Caki2 (cell line): ENCODE data around the gene TECPR2. TPM values are rescaled to one million over a fixed set of nuclear protein-coding genes. Genes with fewer than 3 reads are reported as not detected.
"Not testable (repeated sequence)": the region's sequence is repeated elsewhere in the genome, so short reads cannot be mapped to it uniquely, and the experiment has no call there.

Experiments
- DNase-seq: peaks from one replicate; pipeline ENCODE4 v3.0.0-alpha.2; 2015; ENCODE audit warnings: low read depth
- in situ Hi-C: cut with HindIII; loops from 2 replicates; pipeline ENCODE4 v1.10.0; 2016; ENCODE audit warnings: low sequenced_read_pairs, low pct_unique_long_range_greater_than_20kb, mixed read lengths
- total RNA-seq: library from RNA; depleted of rRNA; stranded (reverse); fragments of >200 nt; shearing (Covaris generic); gene quantifications from 2 replicates; pipeline ENCODE4 v1.2.3, GENCODE V29; 2014; ENCODE audit warnings: low replicate concordance

TECPR2 gene
- total RNA-seq, 1 experiment from 2014 or later, result 2.0 TPM

GRCh38 chr14:102326583-102326982 is 36.2 kb upstream of the TECPR2 start:
- DNase-seq, result no peak
- in situ Hi-C loops, result no loop called here

GRCh38 chr14:102329381-102329780 is 33.4 kb upstream of the TECPR2 start:
- in situ Hi-C loops, DNase-seq: not testable (repeated sequence)

GRCh38 chr14:102330806-102331205 is 31.9 kb upstream of the TECPR2 start:
- in situ Hi-C loops, result no loop called here
- DNase-seq, result no peak

GRCh38 chr14:102333390-102333789 is 29.4 kb upstream of the TECPR2 start:
- no peak for DNase-seq
- in situ Hi-C loops, result no loop called here

- DNase-seq, result no peak
- in situ Hi-C loops, result no loop called here
Measured at GRCh38 chr14:102333795-102334705, 28.7 kb upstream of the TECPR2 start.

GRCh38 chr14:102335163-102335562 is 27.6 kb upstream of the TECPR2 start:
- in situ Hi-C loops, result no loop called here
- no peak for DNase-seq

- no peak for DNase-seq
- in situ Hi-C loops, result no loop called here
Measured at GRCh38 chr14:102338724-102339123, 24.0 kb upstream of the TECPR2 start.

- in situ Hi-C loops, result no loop called here
- no peak for DNase-seq
Measured at GRCh38 chr14:102341566-102341965, 21.2 kb upstream of the TECPR2 start.

- in situ Hi-C loops, result no loop called here
- DNase-seq, result no peak
Measured at GRCh38 chr14:102342238-102342637, 20.5 kb upstream of the TECPR2 start.

- DNase-seq, result no peak
- in situ Hi-C loops, result no loop called here
Measured at GRCh38 chr14:102344084-102344483, 18.7 kb upstream of the TECPR2 start.

GRCh38 chr14:102344485-102344884 is 18.3 kb upstream of the TECPR2 start:
- no peak for DNase-seq
- in situ Hi-C loops, result no loop called here

GRCh38 chr14:102345232-102345631 is 17.5 kb upstream of the TECPR2 start:
- in situ Hi-C loops, result no loop called here
- no peak for DNase-seq

- in situ Hi-C loops, result no loop called here
- DNase-seq, result no peak
Measured at GRCh38 chr14:102346645-102347044, 16.1 kb upstream of the TECPR2 start.

- DNase-seq, result no peak
- in situ Hi-C loops, result no loop called here
Measured at GRCh38 chr14:102348376-102348775, 14.4 kb upstream of the TECPR2 start.

- in situ Hi-C loops, result no loop called here
- no peak for DNase-seq
Measured at GRCh38 chr14:102351023-102351422, 11.7 kb upstream of the TECPR2 start.

GRCh38 chr14:102351593-102351992 is 11.1 kb upstream of the TECPR2 start:
- in situ Hi-C loops, DNase-seq: not testable (repeated sequence)

GRCh38 chr14:102352213-102352612 is 10.5 kb upstream of the TECPR2 start:
- no peak for DNase-seq
- in situ Hi-C loops, result no loop called here

- no peak for DNase-seq
- in situ Hi-C loops, result no loop called here
Measured at GRCh38 chr14:102353126-102353619, 9.6 kb upstream of the TECPR2 start.

GRCh38 chr14:102356280-102356679 is 6.5 kb upstream of the TECPR2 start:
- no peak for DNase-seq
- in situ Hi-C loops, result no loop called here

GRCh38 chr14:102359341-102359740 is 3.4 kb upstream of the TECPR2 start:
- in situ Hi-C loops, result no loop called here

More at GRCh38 chr14:102359341-102359740, 3.4 kb upstream of the TECPR2 start:
- no peak for DNase-seq
